Embryonic facial prominence (tissue), 1 donor: ENCODE data around the gene HP.
"Not testable (repeated sequence)": the region's sequence is repeated elsewhere in the genome, so short reads cannot be mapped to it uniquely, and the experiment has no call there.

ENCODE experiments used
- DNase-seq: peaks from one replicate; pipeline ENCODE4 v3.0.0-alpha.2; 2016; ENCODE audit errors: extremely low spot score

Gene HP

GRCh38 chr16:72043058-72043457, 11.2 kb upstream of the HP start:
- no peak for DNase-seq

GRCh38 chr16:72043539-72043938, 10.8 kb upstream of the HP start:
- DNase-seq, result no peak

- no peak for DNase-seq
Measured at GRCh38 chr16:72044296-72044695, 10.0 kb upstream of the HP start.

DNA sequence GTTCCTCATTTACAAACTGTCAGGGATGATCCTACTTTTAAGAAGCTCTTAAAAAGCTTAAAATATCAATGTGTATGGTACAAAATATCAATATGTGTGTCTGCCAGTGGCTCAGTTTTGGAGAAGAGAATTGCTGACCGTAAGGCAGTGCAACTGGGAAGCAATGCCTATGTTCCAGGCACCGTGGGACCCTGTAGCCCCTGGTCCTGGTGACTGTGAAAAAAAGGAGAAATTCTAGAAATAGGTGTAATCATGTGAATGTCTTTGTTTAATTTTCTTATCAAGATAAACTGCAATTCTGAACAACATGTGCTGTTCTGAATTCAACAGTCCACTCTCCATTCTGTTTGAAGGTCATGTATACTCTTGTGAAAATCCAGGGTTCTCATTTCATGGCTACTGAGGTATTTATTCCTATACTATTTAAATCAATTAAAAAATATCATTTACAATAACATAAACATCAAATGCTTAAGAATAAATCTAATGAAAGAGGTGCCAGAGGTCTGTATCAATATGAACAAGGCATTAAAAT, 9.4 kb upstream of the HP start:
- no peak for DNase-seq

DNA sequence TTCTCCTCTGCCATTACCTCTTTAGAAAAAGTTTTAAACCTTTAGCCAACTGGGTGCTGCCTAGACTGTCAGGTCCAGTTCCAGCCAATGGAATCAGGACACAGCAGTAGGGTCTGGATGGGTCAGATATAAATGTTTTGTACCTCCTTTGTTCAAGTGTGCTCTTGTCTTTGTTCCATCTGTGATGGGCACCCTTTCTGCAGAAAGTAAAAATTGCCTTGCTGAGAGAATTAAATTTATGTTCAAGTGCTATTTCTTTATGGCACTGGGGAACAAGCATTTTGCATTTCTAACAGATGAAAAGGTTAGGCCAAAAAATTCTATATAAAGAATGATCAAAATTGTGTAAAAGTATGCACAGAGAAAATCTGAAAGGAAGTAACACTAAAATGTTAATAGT, 5.2 kb upstream of the HP start:
- no peak for DNase-seq

DNA sequence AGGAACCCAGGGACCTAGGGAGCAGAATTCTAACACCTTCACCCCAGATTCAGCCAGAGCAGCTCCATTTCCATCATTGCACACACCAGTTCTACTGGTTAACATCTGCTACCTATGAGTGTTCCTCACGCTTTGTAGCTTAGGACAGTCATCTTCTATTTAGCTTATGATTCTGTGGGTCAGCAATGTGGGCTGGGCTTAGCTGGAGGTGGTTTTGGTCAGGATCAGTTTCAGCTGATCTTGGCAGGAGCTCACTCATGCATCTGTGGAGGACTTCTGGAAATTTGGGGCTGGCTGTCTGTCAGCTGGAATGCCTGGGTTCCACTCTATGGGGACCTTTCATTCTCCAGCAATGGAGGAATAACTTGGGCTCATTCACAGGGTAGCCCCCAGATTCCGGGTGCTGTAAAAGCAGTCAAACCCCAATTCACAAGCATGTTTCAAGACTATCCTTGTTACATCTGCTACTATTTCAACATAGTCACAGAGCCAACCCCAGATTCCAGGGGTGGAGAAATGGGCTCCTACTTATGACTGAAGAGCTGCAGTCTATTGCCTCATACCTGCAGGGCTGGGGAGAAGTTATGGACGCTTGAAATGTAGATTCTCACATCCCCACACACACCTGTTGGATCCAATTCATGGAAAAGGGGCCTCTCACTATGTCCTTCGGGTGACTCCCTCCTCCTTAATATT, 3.4 kb upstream of the HP start:
- no peak for DNase-seq

- no peak for DNase-seq
Measured at GRCh38 chr16:72051818-72052217, 2.5 kb upstream of the HP start.

DNA sequence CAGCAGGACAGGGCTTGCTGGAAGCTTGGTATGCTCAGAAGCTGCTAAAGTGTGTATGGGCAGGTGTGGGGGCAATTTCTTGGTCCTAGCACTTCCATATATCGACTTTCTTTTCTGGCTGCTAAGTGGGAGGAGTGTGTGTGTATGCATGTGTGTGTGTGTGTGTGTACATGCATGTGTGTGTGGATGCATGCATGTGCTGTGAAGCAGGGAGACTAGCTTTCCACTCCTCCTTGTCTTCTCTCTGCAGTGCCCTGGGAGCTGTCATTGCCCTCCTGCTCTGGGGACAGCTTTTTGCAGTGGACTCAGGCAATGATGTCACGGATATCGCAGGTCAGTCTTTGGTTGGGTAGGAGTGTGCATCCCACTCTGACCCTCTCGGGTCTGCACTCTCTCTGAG, 1.6 kb downstream of the HP start:
- no peak for DNase-seq

DNA sequence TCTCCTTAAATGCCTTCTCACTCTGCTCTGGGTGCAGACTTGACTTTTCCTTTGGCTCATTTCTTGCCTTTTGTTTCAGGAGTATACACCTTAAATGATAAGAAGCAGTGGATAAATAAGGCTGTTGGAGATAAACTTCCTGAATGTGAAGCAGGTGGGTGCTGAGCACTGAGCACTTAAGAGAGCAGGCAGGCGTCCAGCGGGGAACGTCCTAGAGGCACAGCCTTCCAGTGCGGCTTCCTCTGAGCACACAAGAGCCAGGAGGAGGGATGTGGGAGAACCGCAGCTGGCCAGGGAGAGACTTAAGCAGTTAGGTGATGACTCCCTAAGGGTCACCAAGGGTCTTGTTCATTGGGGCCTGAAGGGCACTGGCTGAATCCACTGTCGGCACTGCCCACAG, 3.0 kb downstream of the HP start:
- not testable (repeated sequence) for DNase-seq

DNA sequence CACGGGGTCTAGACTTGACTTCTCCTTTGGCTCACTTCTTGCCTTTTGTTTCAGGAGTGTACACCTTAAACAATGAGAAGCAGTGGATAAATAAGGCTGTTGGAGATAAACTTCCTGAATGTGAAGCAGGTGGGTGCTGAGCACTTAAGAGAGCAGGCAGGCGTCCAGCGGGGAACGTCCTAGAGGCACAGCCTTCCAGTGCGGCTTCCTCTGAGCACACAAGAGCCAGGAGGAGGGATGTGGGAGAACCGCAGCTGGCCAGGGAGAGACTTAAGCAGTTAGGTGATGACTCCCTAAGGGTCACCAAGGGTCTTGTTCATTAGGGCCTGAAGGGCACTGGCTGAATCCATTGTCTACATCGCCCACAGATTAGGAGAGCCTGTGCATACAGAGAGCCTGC, 4.8 kb downstream of the HP start:
- not testable (repeated sequence) for DNase-seq

DNA sequence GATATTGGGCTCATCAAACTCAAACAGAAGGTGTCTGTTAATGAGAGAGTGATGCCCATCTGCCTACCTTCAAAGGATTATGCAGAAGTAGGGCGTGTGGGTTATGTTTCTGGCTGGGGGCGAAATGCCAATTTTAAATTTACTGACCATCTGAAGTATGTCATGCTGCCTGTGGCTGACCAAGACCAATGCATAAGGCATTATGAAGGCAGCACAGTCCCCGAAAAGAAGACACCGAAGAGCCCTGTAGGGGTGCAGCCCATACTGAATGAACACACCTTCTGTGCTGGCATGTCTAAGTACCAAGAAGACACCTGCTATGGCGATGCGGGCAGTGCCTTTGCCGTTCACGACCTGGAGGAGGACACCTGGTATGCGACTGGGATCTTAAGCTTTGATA, 6.1 kb downstream of the HP start:
- no peak for DNase-seq

GRCh38 chr16:72061564-72061963, 7.3 kb downstream of the HP start:
- no peak for DNase-seq

GRCh38 chr16:72064361-72064894, 10.1 kb downstream of the HP start:
- DNase-seq, result no peak

- no peak for DNase-seq
Measured at GRCh38 chr16:72066747-72067146, 12.4 kb downstream of the HP start.

GRCh38 chr16:72068930-72069329, 14.6 kb downstream of the HP start:
- DNase-seq, result no peak

DNA sequence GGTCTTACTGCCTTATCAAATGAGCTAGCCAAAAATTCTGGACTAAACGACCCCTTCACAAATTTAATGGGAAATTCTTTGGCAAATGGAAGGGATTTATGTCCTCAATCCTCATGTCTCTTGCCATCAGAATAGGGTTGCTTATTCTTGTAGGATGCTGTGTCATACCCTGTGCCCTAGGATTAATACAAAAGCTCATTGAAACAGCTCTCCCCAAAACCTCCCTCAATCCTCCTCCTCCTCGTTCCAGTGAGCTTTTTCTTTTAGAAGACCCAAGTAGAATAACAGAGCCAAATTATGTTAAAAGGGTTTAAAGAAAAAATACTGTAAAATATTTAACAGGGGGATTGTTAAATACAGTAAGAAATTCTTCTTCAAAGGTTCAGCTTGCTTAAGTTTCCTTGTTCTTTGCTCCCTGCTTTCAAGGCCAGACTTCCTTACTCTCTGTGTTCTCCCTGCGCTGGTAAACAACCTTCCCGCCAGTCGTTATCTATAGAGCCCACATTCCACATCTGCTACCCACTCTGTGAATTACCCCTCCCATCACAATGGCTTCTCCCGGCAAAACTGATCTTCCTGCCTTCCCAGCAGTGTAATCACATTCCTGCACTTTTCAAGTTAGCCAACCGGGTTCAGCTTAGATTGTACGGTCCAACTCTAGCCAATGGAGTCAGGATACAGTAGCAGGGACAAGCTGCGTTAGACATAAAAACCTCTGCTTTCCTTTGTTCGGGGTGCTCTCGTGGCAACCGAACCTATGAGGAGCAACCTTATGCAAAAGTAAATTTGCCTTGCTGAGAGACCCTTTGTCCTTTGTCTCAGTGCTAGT, 18.4 kb downstream of the HP start:
- DNase-seq, result no peak

DNA sequence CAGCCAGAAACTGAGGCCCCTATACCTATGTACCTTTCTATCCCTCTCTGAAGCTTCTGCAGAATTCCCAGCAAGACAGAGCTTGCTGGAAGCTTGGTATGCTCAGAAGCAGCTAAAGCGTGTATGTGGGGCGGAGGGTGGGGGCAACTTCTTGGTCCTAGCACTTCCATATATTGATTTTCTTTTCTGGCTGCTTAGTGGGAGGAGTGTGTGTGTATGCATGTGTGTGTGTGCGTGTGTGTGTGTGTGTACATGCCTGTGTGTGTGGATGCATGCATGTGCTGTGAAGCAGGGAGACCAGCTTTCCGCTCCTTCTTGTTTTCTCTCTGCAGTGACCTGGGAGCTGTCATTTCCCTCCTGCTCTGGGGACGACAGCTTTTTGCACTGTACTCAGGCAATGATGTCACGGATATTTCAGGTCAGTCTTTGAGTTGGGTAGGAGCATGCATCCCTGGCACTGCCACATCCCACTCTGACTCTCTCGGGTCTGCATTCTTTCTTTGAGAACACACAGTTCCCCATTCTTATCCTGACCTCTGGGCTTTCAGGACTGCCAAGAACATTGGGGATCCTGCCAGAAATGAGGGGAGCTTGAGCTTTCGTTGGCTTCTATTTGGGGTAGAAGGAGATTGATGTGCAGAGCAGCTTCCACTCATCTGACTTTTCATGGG, 19.4 kb downstream of the HP start:
- DNase-seq, result no peak

DNA sequence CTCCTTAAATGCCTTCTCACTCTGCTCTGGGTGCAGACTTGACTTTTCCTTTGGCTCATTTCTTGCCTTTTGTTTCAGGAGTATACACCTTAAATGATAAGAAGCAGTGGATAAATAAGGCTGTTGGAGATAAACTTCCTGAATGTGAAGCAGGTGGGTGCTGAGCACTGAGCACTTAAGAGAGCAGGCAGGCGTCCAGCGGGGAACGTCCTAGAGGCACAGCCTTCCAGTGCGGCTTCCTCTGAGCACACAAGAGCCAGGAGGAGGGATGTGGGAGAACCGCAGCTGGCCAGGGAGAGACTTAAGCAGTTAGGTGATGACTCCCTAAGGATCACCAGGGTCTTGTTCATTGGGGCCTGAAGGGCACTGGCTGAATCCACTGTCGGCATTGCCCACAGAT, 20.8 kb downstream of the HP start:
- not testable (repeated sequence) for DNase-seq

GRCh38 chr16:72076991-72077706, 22.8 kb downstream of the HP start:
- not testable (repeated sequence) for DNase-seq

- no peak for DNase-seq
Measured at GRCh38 chr16:72083778-72084404, 29.6 kb downstream of the HP start.

- no peak for DNase-seq
Measured at GRCh38 chr16:72084445-72084844, 30.1 kb downstream of the HP start.
